Measurements from ENCODE around the gene CRB3. TPM values are rescaled to one million over a fixed set of nuclear protein-coding genes. Genes with fewer than 3 reads are reported as not detected.

Gene CRB3
- total RNA-seq, 2 donors from 2014 or later: 115 to 118 TPM

- intact Hi-C loops (cut with DNase I): loop anchor here (10.0 kb wide), 1 partner anchor 350 kb away; no protein-coding TSS in a partner anchor
- Histone ChIP-seq H3K9ac (ENCODE audit: low read depth in 2 of 2, low read length in 2 of 2) (no peak overlapping the region), H3K4me3 (no peak overlapping the region), H3K27me3 (no peaks in the 10 kb centered on the region), H3K36me3 (no peaks in the 10 kb centered on the region), H3K9me3 (no peaks in the 10 kb centered on the region), H3K27ac (no peak overlapping the region), H3K4me1 (no peaks in the 10 kb centered on the region)
- TF ChIP-seq CTCF (IDR thresholded peaks at IDR 0.05): no peak
- DNase-seq: no peak
These were observed 51.0 kb downstream of the CRB3 start for GRCh38 chr19:6514926-6515544.

GRCh38 chr19:6516018-6516658 is 52.1 kb downstream of the CRB3 start:
- H3K27me3 ChIP-seq: no peaks in the 10 kb centered on the region
- TF ChIP-seq CTCF (IDR thresholded peaks at IDR 0.05): no peak
- peak overlapping the region; percentile 71 to 78 for H3K9ac ChIP-seq (ENCODE audit: low read depth in 2 of 2, low read length in 2 of 2)
- H3K4me3 ChIP-seq: peak overlapping the region; percentile 59
- intact Hi-C loops (cut with DNase I): loop anchor here (2.0 to 10.0 kb wide), 2 partner anchors 117 to 349 kb away; no protein-coding TSS in a partner anchor
- no peaks in the 10 kb centered on the region for H3K4me1 ChIP-seq
- H3K9me3 ChIP-seq: no peaks in the 10 kb centered on the region
- no peaks in the 10 kb centered on the region for H3K36me3 ChIP-seq
- peak; percentile 97 for DNase-seq
- peak overlapping the region; percentile 63 for H3K27ac ChIP-seq

Small RNA genes lying within 50 kb of the gene (microRNA-seq; reads per million reads assigned to microRNA genes)
- 64.5 reads per million, percentile 48 among the genes with 10 or more reads in this experiment for gene MIR3940

Other genes starting within 250 kb of the CRB3 start
- gene MLLT1, start 184.3 kb upstream of the CRB3 start, total RNA-seq: 10 to 100 TPM; 26.4 to 59.2 TPM
- not detected for gene ACER1, start 130.7 kb upstream of the CRB3 start, total RNA-seq
- gene CLPP, start 102.7 kb upstream of the CRB3 start, total RNA-seq: 100 to 1,000 TPM in 1 of 2 donors, 10 to 100 TPM in 1; 70.0 to 122 TPM
- gene ALKBH7, start 91.5 kb upstream of the CRB3 start, total RNA-seq: 100 to 1,000 TPM; 135 to 150 TPM
- 1 to 10 TPM; 1.7 to 6.0 TPM for gene PSPN, start 88.3 kb upstream of the CRB3 start, total RNA-seq
- gene GTF2F1, start 71.1 kb upstream of the CRB3 start, total RNA-seq: 10 to 100 TPM; 58.2 to 73.6 TPM
- 100 to 1,000 TPM; 210 to 433 TPM for gene KHSRP, start 39.5 kb upstream of the CRB3 start, total RNA-seq
- gene SLC25A41, start 30.5 kb upstream of the CRB3 start, total RNA-seq: 1 to 10 TPM in 1 of 2 donors, not detected in 1; 1.8 TPM
- 100 to 1,000 TPM; 124 to 151 TPM for gene SLC25A23, start 4.5 kb upstream of the CRB3 start, total RNA-seq
- 1 to 10 TPM; 2.5 to 2.9 TPM for gene DENND1C, start 17.5 kb downstream of the CRB3 start, total RNA-seq
- 1 to 10 TPM in 1 of 2 donors, under 1 TPM in 1; 0.44 to 1.4 TPM for gene TUBB4A, start 38.0 kb downstream of the CRB3 start, total RNA-seq
- 1 to 10 TPM in 1 of 2 donors, under 1 TPM in 1; 0.79 to 4.0 TPM for gene TNFSF9, start 66.8 kb downstream of the CRB3 start, total RNA-seq
- gene CD70, start 126.9 kb downstream of the CRB3 start, total RNA-seq: under 1 TPM; 0.27 to 0.57 TPM
- gene TNFSF14, start 205.9 kb downstream of the CRB3 start, total RNA-seq: 1 to 10 TPM in 1 of 2 donors, under 1 TPM in 1; 0.48 to 1.3 TPM

All from colonic mucosa (tissue), 4 donors.